Activated gamma-delta T cell treated with Interleukin-2 at 50 U/mL for 16 hours (primary cell): ENCODE measurements around the gene CTNNA3.

Source experiments
- DNase-seq: peaks from one replicate; pipeline ENCODE4 v3.0.0-alpha.2; 2020

Gene CTNNA3

DNA sequence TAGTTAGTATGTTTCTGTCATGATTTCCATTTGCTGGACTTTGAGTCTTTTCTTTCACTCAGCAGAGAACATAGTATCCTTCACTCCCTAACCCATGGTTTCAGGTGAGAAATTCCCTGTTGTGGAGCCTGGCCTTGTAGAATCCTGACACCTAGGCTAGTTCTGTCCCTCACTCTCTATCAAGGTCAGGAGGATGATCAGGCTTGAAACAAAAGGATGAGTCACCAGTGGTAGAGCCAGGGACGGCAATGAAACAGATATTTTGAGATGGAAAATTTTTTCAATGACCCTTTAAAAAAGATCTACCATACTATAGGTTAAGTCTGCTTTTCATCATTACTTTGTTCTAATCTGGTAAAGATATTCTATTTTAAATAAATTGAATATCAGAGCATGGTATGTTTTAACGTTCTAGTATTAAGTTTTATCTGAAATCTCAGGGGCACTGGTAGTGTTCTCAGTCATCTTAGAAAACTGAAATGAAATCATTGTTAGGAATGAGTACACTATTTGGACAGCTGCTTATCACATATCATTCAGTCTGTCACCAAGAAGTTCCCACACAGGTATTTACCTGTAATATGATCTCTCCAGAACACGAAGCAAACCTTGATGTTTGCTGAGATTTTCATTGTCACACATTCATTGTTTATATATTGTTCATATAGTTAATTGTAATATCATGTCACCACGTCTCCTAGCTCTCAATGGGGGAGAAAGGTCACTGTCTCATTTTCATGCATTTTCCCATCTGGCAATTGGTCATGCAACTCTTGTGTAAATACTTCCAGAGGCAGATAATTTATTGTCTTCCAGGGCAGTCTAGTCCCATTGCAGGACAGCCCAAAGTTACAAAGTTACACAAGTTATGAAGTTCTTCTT, 1070.0 kb downstream of the CTNNA3 start:
- no peak for DNase-seq

- no peak for DNase-seq
These were observed 1073.9 kb downstream of the CTNNA3 start for GRCh38 chr10:66622050-66622449.

- DNase-seq, result no peak
These were observed 1091.8 kb downstream of the CTNNA3 start for GRCh38 chr10:66604195-66604594.

- DNase-seq, result no peak
These were observed 1104.1 kb downstream of the CTNNA3 start for GRCh38 chr10:66591865-66592264.

DNA sequence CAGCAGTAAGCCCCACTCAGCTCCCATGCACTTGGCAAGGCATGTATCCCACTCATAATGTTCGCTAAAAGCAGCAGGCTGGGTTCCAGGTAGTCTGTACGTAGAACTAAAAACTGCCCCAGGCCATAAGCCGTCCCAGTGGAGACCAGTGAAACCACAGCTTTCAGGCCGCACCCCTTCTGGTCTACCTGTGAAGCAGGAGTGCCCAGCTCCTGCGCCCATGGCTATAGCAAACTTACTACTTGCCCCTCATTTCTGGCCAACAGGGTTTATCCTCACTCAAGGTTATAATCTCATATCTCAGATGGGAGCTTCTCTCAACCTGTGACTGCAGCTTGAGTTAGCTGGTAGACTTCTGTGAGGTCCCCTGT, 1108.3 kb downstream of the CTNNA3 start:
- DNase-seq, result no peak

DNA sequence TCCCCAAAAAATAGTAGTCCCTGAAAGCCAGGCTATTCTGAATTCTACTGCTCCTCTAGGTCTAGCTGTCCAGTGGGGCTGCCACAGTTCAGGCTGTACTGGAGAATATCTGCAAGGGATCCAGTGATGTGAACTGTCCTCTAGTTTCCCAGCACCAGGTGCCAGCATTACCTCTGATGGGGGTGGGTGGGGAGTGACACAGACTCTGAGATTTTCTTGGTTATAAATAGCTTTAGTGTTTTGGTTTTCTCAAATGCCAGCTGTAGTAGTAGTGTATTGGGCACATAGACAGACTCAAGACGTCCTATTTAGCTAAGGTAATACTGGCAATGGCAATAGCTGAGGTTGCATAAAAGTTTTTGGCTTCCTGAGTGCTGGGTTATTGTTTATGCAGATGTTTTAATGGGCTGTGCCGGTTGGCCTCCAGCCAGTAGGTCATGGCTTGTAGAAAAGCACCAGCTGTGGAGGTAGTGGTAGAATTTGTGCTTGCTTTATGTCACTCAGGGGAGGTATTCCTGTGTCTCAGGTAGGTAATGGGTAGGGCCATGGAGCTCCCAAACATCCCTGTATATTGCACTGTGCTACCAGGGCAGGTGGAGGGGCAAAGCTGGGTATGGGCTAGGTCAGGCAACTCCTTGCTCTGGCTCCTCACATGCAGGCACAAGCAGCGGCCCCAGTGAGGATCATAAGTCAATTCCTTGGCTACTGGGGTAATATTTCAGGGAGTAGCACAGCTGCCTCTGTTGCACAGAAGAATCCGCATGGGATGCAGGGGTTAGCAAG, 1108.9 kb downstream of the CTNNA3 start:
- DNase-seq, result no peak

GRCh38 chr10:66586073-66586472, 1109.9 kb downstream of the CTNNA3 start:
- no peak for DNase-seq

DNA sequence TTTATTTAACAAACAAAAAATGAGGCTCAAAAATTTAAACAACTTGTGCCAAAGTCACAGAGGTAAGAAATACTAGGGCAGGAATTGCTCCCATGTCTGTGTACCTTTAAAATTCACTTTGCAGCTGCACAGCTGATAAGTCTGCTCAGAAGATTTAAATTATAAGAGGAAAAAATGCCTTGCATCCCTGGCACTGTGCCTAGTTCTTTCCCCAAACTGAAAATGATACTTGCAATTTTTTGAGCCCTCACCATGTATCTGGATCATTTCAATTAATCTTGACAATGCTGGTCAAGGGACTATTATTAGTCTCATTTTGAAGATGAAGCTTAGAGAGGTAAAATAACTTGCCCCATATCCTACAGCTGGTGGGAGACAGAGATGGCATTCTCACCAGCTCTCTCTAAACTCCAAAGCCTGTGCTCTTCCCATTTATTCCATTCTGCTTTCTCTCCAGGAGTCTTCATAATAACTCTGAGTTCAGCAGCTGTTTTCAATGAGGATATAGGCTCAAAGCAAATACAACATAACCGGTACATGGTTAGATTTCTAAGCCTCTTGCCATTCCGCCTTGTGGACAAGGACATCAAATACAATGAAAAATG, 1120.6 kb downstream of the CTNNA3 start:
- no peak for DNase-seq

- DNase-seq, result no peak
These were observed 1123.3 kb downstream of the CTNNA3 start for GRCh38 chr10:66572700-66573099.

GRCh38 chr10:66565999-66566398, 1130.0 kb downstream of the CTNNA3 start:
- DNase-seq, result no peak

GRCh38 chr10:66564287-66564686, 1131.7 kb downstream of the CTNNA3 start:
- DNase-seq, result no peak

- no peak for DNase-seq
These were observed 1140.9 kb downstream of the CTNNA3 start for GRCh38 chr10:66555061-66555460.

DNA sequence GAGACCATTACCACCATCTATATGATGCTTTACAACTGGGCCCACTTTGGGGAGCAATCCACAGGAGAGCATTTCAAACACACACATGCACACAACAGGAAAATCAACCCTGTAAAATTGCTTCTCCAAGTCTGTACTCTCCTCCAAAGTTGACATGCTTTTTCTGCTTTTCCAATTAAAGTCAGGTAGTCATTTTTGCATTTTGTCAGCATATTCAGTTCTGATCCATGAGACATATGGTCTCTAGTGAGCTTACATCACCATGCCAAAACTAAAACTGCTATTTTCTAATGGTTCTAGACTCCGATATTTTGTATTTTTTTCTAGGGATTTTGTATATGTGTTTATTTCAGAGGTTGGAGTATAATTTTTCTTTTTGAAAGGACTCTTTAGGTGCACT, 1143.7 kb downstream of the CTNNA3 start:
- no peak for DNase-seq

DNA sequence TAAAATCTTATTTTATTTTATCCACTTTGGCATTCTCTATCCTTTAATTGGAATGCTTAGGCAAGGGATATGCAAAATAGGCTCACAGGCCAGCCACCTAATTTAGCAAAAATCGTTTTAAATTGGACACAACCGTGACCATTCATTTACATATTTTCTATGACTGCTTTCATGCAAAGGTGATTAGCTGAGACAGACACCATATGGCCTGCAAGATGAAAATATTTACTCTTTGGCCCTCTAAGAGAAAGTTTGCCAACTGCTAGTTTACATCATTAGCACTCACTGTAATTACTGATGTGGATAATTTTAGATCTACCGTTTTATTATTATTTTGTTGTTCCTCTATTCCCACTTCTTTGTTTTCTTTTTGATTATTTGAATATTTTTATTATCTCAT, 1145.6 kb downstream of the CTNNA3 start:
- no peak for DNase-seq

DNA sequence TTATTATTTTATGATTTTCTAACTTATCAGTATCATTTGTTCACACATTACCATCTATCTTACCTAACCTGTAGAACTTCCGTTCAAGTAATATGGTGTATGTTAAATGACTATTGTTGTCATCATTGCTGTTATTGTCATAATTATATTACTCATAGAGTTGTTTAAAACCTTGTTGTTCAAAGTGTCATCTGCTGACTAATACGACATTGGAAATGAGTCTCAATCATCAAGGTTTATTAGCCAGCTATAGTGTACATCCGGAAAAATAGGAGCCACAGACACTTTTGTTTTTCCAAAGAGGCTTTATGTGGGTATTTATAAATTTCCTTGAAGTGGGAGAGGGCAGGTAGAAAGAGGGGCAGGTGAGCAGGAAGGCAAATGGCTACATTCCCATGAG, 1157.1 kb downstream of the CTNNA3 start:
- no peak for DNase-seq

DNA sequence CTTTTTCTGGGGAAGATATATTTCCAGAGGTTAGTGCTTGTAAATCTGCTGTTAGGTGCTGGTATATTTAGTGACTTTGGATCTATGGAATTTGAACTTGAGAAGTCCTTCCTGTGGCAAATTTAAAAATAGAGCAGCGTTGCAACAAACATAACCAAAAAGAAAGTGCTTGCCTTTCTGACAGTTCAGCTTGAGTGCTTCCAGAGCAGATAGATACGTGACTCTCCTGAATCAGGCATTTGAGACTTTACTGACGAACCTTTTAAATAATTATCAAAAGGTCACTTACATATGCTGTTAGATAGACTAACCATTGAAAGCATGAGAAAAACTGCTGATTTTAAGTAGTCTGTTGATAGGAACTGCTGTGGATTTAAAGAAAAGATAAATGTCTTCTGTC, 1157.6 kb downstream of the CTNNA3 start:
- no peak for DNase-seq

GRCh38 chr10:66537186-66537585, 1158.8 kb downstream of the CTNNA3 start:
- DNase-seq, result no peak

DNA sequence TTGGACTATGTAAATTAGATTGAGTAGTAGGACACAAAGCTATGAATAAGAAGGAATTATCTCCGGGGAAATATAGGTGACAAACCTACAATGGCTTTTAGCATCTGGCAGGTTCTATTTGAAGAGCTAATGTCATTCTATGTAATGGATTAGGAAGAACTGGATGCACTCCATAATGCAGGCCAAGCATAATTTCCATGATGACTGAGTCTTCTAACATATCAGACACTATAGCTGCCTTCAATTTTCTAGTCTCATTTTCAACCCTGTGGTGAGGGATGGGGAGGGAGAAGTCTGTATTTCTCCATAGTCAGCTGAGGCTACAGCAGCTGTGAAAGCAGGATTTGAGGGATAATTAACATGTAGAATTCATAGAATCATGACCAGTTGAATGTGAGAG, 1160.6 kb downstream of the CTNNA3 start:
- DNase-seq, result no peak

- no peak for DNase-seq
These were observed 1161.1 kb downstream of the CTNNA3 start for GRCh38 chr10:66534866-66535265.

DNA sequence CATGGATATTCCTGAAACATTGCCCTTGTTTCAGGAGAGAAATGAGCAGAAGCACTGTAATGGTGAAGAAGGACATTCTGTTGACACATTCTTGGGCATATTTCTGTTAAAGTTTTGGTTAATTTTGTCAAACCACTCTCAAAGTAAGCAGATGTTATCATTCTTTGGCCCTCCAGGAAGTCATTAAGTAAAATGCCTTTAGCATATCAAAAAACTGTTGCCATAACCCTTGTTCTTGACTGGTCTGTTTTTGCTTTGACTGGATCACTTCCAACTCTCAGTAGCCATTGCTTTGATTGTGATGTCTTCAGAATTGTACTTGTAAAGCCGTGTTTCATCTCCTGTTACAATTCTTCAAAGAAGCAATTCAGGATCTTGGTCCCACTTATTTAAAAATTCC, 1174.5 kb downstream of the CTNNA3 start:
- DNase-seq, result no peak

DNA sequence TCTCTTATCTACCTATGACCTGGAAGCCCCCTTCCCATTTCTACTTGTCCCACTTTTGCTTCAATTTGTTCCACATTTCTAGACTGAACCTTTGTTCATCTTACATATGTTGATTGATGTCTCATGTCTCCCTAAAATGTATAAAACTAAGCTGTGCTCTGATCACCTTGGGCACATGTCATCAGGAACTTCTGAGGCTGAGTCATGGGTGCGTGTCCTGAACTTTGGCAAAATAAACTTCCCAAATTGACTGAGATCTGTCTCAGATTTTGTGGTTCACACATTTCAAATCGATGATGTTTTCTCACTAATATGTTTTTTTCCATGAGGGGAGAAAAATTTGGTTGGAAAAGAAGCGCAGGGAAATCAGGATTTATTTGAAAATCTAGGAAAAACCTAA, 1176.4 kb downstream of the CTNNA3 start:
- no peak for DNase-seq

DNA sequence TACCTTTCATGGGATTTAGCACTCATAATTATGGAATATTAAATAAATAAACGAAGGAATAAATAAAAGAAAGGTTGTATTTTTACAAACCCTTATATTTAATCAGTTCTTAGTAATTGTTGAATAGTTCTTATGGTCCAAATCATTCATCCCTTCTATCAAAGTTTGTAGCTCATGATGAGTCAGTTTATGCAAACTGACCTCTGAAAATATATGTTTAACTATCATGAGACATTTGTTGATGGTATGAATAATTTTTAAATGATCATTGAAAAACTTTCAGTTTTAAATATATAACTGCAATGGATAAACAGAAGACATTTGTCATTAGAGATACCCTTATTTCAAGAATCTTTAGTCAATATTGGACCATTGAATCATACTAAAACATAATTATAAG, 1181.3 kb downstream of the CTNNA3 start:
- no peak for DNase-seq

- no peak for DNase-seq
These were observed 1182.5 kb downstream of the CTNNA3 start for GRCh38 chr10:66513504-66513903.
